WERI-Rb-1 (cell line): ENCODE results near the gene MACROD2.

ENCODE experiments used
- DNase-seq: peaks from one replicate; pipeline ENCODE4 v3.0.0-alpha.2; 2020
- H3K27ac ChIP-seq: fragments of 250-450 bp; sonication (Bioruptor Pico); 2 replicates; pipeline ENCODE4 v1.5.1; 2020; ENCODE audit warnings: mild to moderate bottlenecking, moderate library complexity
- H3K27me3 ChIP-seq: fragments of 250-450 bp; sonication (Bioruptor Pico); 2 replicates; pipeline ENCODE4 v1.5.1; 2021; ENCODE audit warnings: mild to moderate bottlenecking, low read depth, moderate library complexity; ENCODE audit not compliant: insufficient read depth, severe bottlenecking
- H3K36me3 ChIP-seq: fragments of 250-450 bp; sonication (Bioruptor Pico); 2 replicates; pipeline ENCODE4 v1.5.1; 2020; ENCODE audit warnings: mild to moderate bottlenecking, moderate library complexity
- H3K4me3 ChIP-seq: 2 replicates; pipeline ENCODE4 v1.5.1; 2011; ENCODE audit warnings: low read depth, mild to moderate bottlenecking, control low read depth, low read length
- H3K9me3 ChIP-seq: fragments of 250-450 bp; sonication (Bioruptor Pico); 2 replicates; pipeline ENCODE4 v1.5.1; 2021; ENCODE audit warnings: mild to moderate bottlenecking, moderate library complexity; ENCODE audit not compliant: severe bottlenecking
- TF ChIP-seq, protein P1 (sequence below): IDR thresholded peaks from 2 replicates; pipeline ENCODE4 v1.5.1; 2011; ENCODE audit warnings: low read depth, mild to moderate bottlenecking, control low read depth, inconsistent platforms, low read length

MACROD2 gene

DNA sequence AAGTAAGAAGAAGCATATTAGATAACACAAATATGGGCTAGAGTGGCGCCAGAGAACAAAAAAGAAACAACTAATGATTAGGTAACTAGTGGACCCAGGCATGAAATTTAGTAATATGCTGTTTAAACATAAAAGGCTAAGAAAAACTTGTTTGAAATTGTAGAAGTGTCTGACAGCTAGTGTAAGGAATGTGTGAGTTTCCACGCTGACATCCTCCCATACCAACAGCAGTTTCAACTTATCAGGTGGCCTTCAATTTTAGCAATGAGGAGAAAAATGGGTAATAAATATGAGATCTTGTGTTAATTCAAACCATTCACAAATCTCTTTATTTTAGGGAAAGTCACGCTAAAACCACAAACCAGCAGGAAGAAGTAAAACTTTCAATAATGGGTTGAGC is 782.3 kb downstream of the MACROD2 start:
- no peaks in the 10 kb centered on the region for H3K9me3 ChIP-seq
- H3K4me3 ChIP-seq = no peak overlapping the region
- no peak for DNase-seq
- no peaks in the 10 kb centered on the region for H3K27me3 ChIP-seq
- H3K36me3 ChIP-seq = no peaks in the 10 kb centered on the region
- TF ChIP-seq, protein P1, sequence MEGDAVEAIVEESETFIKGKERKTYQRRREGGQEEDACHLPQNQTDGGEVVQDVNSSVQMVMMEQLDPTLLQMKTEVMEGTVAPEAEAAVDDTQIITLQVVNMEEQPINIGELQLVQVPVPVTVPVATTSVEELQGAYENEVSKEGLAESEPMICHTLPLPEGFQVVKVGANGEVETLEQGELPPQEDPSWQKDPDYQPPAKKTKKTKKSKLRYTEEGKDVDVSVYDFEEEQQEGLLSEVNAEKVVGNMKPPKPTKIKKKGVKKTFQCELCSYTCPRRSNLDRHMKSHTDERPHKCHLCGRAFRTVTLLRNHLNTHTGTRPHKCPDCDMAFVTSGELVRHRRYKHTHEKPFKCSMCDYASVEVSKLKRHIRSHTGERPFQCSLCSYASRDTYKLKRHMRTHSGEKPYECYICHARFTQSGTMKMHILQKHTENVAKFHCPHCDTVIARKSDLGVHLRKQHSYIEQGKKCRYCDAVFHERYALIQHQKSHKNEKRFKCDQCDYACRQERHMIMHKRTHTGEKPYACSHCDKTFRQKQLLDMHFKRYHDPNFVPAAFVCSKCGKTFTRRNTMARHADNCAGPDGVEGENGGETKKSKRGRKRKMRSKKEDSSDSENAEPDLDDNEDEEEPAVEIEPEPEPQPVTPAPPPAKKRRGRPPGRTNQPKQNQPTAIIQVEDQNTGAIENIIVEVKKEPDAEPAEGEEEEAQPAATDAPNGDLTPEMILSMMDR = no peak
- H3K27ac ChIP-seq = no peak overlapping the region

DNA sequence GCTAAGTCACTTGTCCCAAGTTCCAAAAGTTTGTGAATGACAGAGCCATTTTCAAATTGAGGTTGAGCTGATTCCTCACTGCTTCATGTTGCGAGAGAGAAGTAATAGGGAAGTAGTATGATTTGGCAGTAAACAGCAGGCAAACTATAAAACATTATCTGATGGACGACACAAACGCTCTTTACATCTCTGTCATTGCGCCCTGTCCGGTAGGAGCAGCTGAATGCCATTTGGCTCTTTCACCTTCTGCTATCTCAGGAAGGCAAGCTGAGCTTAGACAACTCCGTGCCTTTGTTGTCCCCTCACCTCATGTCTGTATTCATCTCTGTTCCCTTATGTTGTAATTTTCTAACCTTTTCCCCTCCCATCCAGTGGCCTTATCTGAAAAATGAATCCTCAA is 782.8 kb downstream of the MACROD2 start:
- TF ChIP-seq, protein P1 = no peak
- Histone ChIP-seq H3K4me3 (no peak overlapping the region), H3K9me3 (no peaks in the 10 kb centered on the region), H3K27ac (no peak overlapping the region), H3K27me3 (no peaks in the 10 kb centered on the region), H3K36me3 (no peaks in the 10 kb centered on the region)
- no peak for DNase-seq

GRCh38 chr20:14778875-14779274 is 783.6 kb downstream of the MACROD2 start:
- Histone ChIP-seq H3K27ac (no peak overlapping the region), H3K36me3 (no peaks in the 10 kb centered on the region), H3K4me3 (no peak overlapping the region), H3K27me3 (no peaks in the 10 kb centered on the region), H3K9me3 (no peaks in the 10 kb centered on the region)
- DNase-seq = no peak
- TF ChIP-seq, protein P1 = no peak

- Histone ChIP-seq H3K27ac (no peak overlapping the region), H3K27me3 (no peaks in the 10 kb centered on the region), H3K9me3 (no peaks in the 10 kb centered on the region), H3K36me3 (no peaks in the 10 kb centered on the region), H3K4me3 (no peak overlapping the region)
- TF ChIP-seq, protein P1 = no peak
- no peak for DNase-seq
Observed at GRCh38 chr20:14780508-14780907, 785.2 kb downstream of the MACROD2 start.

DNA sequence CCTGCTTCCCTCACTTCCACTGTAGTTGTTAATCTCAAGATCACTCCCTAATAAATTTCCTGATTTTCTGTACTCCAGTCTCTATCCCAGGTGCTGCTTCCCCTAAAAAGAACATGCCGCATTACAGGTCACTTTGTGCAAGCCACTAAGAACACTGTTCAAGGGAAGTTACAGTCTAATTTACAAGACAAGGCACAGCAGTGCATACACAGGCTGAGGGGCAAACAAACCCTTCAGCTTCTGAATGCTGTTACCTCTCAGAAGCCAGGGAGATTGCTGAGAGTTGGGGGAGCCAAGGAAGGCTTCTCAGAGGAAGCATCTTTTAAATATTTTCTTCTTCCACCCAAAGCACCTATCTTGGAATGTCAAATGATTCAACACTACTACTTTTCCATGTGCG is 787.4 kb downstream of the MACROD2 start:
- Histone ChIP-seq H3K36me3 (no peaks in the 10 kb centered on the region), H3K27me3 (no peaks in the 10 kb centered on the region), H3K27ac (no peak overlapping the region), H3K9me3 (no peaks in the 10 kb centered on the region), H3K4me3 (no peak overlapping the region)
- no peak for DNase-seq
- TF ChIP-seq, protein P1 = no peak

DNA sequence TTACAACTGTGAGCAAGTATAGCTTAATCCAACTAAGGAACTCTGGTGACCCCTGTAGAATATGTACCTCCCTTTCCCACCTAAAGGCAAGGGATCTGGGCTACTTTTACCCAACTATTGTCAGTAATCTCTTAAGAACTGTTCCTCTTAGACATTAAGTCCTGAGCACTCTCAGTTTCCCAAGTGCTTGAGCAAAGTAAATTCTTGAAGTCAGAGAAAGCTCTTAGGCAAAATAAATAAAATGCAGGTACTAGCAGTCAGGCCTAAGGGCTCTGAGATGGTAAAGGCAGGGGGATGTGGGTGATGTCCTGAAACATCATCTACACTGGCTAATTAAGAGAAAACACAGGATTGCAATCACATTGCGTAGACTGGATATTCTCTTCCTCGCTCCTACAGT is 788.5 kb downstream of the MACROD2 start:
- Histone ChIP-seq H3K27ac (no peak overlapping the region), H3K36me3 (no peaks in the 10 kb centered on the region), H3K4me3 (no peak overlapping the region), H3K27me3 (no peaks in the 10 kb centered on the region), H3K9me3 (no peaks in the 10 kb centered on the region)
- no peak for DNase-seq
- TF ChIP-seq, protein P1 = no peak
